ENCODE data around the gene PCNX4. TPM values are rescaled to one million over a fixed set of nuclear protein-coding genes. Genes with fewer than 3 reads are reported as not detected.
A peak's percentile ranks its signal among the peaks of the same experiment; 100 is the strongest.

The PCNX4 gene
- total RNA-seq, 2 experiments from 2014 or later = 24.9 to 27.5 TPM

GRCh38 chr14:60107477-60107876, 15.8 kb downstream of the PCNX4 start:
- Mint-ChIP-seq H3K27me3 (ENCODE audit: low read depth) (no peaks in the 10 kb centered on the region), H3K4me3 (no peak overlapping the region), H3K4me1 (ENCODE audit: low read depth) (peaks cover 17% of the 10 kb centered on the region), H3K27ac (no peak overlapping the region), H3K9me3 (peaks cover 2% of the 10 kb centered on the region), H3K36me3 (ENCODE audit: low read depth) (peaks cover 28% of the 10 kb centered on the region)
- intact Hi-C loops (cut with micrococcal nuclease) = no loop called here
- no peak for DNase-seq
- CTCF ChIA-PET = no interaction called here

DNA sequence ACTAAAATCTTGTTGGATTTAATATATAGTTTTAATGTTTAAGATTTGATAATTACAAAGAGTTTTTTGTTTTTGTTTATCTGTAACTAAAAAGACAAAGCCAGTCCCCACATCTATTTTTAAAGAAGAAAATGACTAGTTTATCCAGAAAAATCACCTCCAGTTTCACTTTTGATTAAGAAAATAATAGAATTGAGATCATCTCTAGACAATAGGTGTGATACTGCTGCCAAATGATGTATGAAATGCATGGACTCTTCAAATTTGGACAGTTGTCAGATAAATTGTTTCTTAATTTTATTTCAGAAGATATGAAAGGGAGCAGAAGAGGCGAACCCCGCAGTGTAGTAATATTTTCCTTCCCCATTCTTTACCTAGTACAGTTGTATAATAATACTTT, 20.0 kb downstream of the PCNX4 start:
- Mint-ChIP-seq H3K4me3 (no peak overlapping the region), H3K9me3 (no peaks in the 10 kb centered on the region), H3K4me1 (ENCODE audit: low read depth) (peaks cover 13% of the 10 kb centered on the region), H3K27me3 (ENCODE audit: low read depth) (no peaks in the 10 kb centered on the region), H3K27ac (no peak overlapping the region), H3K36me3 (ENCODE audit: low read depth) (peaks cover 27% of the 10 kb centered on the region)
- intact Hi-C loops (cut with micrococcal nuclease) = no loop called here
- DNase-seq = no peak
- CTCF ChIA-PET = no interaction called here

- no peak overlapping the region for H3K4me3 Mint-ChIP-seq
- CTCF ChIA-PET = interaction anchor here (0.6 to 1.2 kb wide), 2 partner anchors 12 to 48 kb away, joined by 3 read pairs; no protein-coding TSS in a partner anchor
- peaks cover 4% of the 10 kb centered on the region for H3K4me1 Mint-ChIP-seq (ENCODE audit: low read depth)
- no peak for DNase-seq
- no peaks in the 10 kb centered on the region for H3K27me3 Mint-ChIP-seq (ENCODE audit: low read depth)
- peaks cover 27% of the 10 kb centered on the region for H3K36me3 Mint-ChIP-seq (ENCODE audit: low read depth)
- no peaks in the 10 kb centered on the region for H3K9me3 Mint-ChIP-seq
- intact Hi-C loops (cut with micrococcal nuclease) = no loop called here
- H3K27ac Mint-ChIP-seq = no peak overlapping the region
Observed at GRCh38 chr14:60114881-60115280, 23.2 kb downstream of the PCNX4 start.

DNA sequence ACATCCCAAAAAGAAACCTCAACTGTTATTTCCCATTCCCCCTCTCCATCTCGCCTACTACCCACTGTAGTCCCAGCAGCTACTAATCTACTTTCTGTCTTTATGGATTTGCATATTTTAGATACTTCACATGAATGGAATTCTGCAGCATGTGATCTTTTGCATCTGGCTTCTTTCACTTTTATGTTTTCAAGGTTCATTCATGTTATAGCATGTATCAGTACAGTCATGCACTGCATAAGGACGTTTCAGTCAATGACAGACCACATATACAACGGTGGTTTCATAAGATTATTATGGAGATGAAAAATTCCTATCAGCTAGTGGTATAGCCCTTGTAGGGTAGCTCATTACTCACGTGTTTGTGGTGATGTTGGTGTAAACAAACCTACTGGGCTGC, 24.5 kb downstream of the PCNX4 start:
- no peak overlapping the region for H3K27ac Mint-ChIP-seq
- H3K27me3 Mint-ChIP-seq (ENCODE audit: low read depth) = no peaks in the 10 kb centered on the region
- CTCF ChIA-PET = no interaction called here
- peaks cover 28% of the 10 kb centered on the region for H3K36me3 Mint-ChIP-seq (ENCODE audit: low read depth)
- H3K4me1 Mint-ChIP-seq (ENCODE audit: low read depth) = no peaks in the 10 kb centered on the region
- DNase-seq = no peak
- H3K4me3 Mint-ChIP-seq = no peak overlapping the region
- H3K9me3 Mint-ChIP-seq = no peaks in the 10 kb centered on the region
- intact Hi-C loops (cut with micrococcal nuclease) = no loop called here

GRCh38 chr14:60125918-60126317, 34.2 kb downstream of the PCNX4 start:
- H3K27ac Mint-ChIP-seq = no peak overlapping the region
- peaks cover 2% of the 10 kb centered on the region for H3K9me3 Mint-ChIP-seq
- peaks cover 71% of the 10 kb centered on the region for H3K36me3 Mint-ChIP-seq (ENCODE audit: low read depth)
- intact Hi-C loops (cut with micrococcal nuclease) = no loop called here
- CTCF ChIA-PET = no interaction called here
- H3K4me3 Mint-ChIP-seq = no peak overlapping the region
- no peak for DNase-seq
- no peaks in the 10 kb centered on the region for H3K27me3 Mint-ChIP-seq (ENCODE audit: low read depth)
- no peaks in the 10 kb centered on the region for H3K4me1 Mint-ChIP-seq (ENCODE audit: low read depth)

DNA sequence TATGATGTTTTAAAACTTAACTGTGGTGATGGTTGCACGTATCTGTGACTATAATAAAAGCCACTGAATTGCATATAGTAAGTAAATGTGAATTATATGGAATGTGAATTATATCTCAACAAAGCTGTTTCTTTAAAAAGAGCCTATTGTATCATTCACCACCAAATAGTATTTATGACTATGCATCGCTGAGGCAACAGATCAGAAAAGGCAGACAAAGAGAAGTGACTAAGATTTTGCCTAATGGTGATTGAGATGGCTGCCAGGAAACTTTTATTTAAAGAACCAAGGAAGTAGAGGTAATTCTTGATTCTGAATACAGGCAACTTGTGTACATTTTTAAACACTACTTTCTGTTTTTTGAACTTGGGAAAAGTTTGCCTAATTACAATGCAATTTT, 41.8 kb downstream of the PCNX4 start:
- Mint-ChIP-seq H3K27ac (no peak overlapping the region), H3K4me3 (no peak overlapping the region), H3K9me3 (peaks cover 2% of the 10 kb centered on the region), H3K27me3 (ENCODE audit: low read depth) (no peaks in the 10 kb centered on the region), H3K4me1 (ENCODE audit: low read depth) (peaks cover 2% of the 10 kb centered on the region), H3K36me3 (ENCODE audit: low read depth) (peaks cover 28% of the 10 kb centered on the region)
- DNase-seq = no peak
- CTCF ChIA-PET = interaction anchor here (0.7 kb wide), 1 partner anchor 51 kb away, joined by 4 read pairs; no protein-coding TSS in a partner anchor
- intact Hi-C loops (cut with micrococcal nuclease) = no loop called here

DNA sequence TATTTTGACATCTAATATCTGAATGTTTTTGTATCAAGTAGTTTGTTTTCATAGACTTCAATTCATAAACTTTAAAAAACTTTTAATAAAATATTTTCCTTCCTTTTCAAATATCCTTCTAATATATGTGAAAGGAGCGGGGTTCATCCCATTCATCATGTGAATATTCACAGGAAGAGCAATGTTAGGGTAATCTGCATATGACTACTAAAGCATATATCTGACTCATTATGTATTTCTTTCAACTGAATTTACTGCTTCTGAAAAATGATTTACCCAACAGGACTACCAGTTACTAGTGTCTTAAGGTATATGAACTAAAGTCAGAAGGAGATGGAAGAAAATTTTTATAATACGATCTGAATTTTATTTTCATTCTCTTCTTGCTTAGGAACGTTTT, 43.0 kb downstream of the PCNX4 start:
- CTCF ChIA-PET = no interaction called here
- peaks cover 2% of the 10 kb centered on the region for H3K9me3 Mint-ChIP-seq

GRCh38 chr14:60151715-60152114, 60.0 kb downstream of the PCNX4 start:
- H3K27me3 Mint-ChIP-seq (ENCODE audit: low read depth) = no peaks in the 10 kb centered on the region
- H3K9me3 Mint-ChIP-seq = no peaks in the 10 kb centered on the region
- DNase-seq = peak; percentile 87
- H3K4me1 Mint-ChIP-seq (ENCODE audit: low read depth) = peaks cover 30% of the 10 kb centered on the region
- CTCF ChIA-PET = interaction anchor here (0.6 to 2.3 kb wide), 5 partner anchors 10 to 281 kb away, joined by 3 to 7 read pairs (median 4); partner anchors contain the start of gene RTN1
- peaks cover 36% of the 10 kb centered on the region for H3K36me3 Mint-ChIP-seq (ENCODE audit: low read depth)
- intact Hi-C loops (cut with micrococcal nuclease) = loop anchor here (1.0 to 10.0 kb wide), 6 partner anchors 13 to 967 kb away; partner anchors contain the start of genes DAAM1 and PCNX4
- peak overlapping the region; percentile 86 for H3K27ac Mint-ChIP-seq
- H3K4me3 Mint-ChIP-seq = no peak overlapping the region

More for the DNA sequence above, 43.0 kb downstream of the PCNX4 start:
- intact Hi-C loops (cut with micrococcal nuclease) = no loop called here
- peaks cover 23% of the 10 kb centered on the region for H3K36me3 Mint-ChIP-seq (ENCODE audit: low read depth)
- H3K4me1 Mint-ChIP-seq (ENCODE audit: low read depth) = peaks cover 2% of the 10 kb centered on the region
- DNase-seq = no peak
- H3K27ac Mint-ChIP-seq = no peak overlapping the region
- no peak overlapping the region for H3K4me3 Mint-ChIP-seq
- H3K27me3 Mint-ChIP-seq (ENCODE audit: low read depth) = no peaks in the 10 kb centered on the region

DNA sequence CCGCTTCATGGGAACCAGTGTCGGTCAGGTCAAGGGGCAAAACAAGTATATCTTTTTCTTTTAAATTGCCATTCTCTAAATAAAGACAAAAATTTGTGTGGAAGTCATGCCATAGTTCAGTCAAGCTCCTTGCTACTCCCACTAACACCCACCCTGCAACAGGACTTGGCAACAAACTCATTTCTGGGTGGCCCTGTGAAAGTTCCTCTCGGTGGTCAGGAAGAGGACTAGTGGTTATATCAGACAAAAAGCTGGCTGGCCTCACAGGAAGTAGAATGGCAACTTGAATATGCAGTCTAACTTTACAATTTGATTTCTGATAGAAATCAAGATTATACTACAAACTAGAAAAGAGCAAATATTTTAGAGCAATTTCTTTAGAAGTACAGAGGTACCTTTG, 62.3 kb downstream of the PCNX4 start:
- Mint-ChIP-seq H3K27ac (peak overlapping the region; percentile 24), H3K9me3 (no peaks in the 10 kb centered on the region), H3K36me3 (ENCODE audit: low read depth) (peaks cover 33% of the 10 kb centered on the region), H3K4me1 (ENCODE audit: low read depth) (peaks cover 41% of the 10 kb centered on the region), H3K27me3 (ENCODE audit: low read depth) (no peaks in the 10 kb centered on the region), H3K4me3 (no peak overlapping the region)
- intact Hi-C loops (cut with micrococcal nuclease) = loop anchor here (10.0 kb wide), 1 partner anchor 969 kb away; the partner anchor contains the start of gene DAAM1
- DNase-seq = no peak
- CTCF ChIA-PET = interaction anchor here (0.6 kb wide), 1 partner anchor 8 kb away, joined by 4 read pairs; no protein-coding TSS in a partner anchor

DNA sequence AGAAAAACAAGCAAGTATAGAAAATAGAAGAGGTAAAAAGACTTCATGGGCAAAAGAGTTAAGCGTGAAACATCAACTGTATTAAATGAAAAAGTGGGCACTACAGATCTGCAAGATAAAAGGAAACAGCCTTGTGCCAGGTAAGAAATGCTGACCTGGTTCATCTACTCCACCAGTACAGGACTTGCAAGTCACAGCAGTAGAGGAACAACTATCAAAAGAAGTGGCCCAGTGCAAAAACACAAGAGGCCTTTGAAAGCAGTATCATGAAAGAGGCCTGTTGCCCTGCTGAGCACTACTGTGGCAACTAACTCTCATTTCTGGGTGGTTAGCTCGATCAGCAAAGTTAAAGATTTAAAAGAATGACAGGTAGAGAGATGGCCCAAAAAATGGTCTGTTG, 62.9 kb downstream of the PCNX4 start:
- no peaks in the 10 kb centered on the region for H3K9me3 Mint-ChIP-seq
- peak overlapping the region; percentile 2 for H3K27ac Mint-ChIP-seq
- H3K27me3 Mint-ChIP-seq (ENCODE audit: low read depth) = no peaks in the 10 kb centered on the region
- intact Hi-C loops (cut with micrococcal nuclease) = loop anchor here (10.0 kb wide), 1 partner anchor 970 kb away; the partner anchor contains the start of gene DAAM1
- CTCF ChIA-PET = interaction anchor here (0.7 kb wide), 1 partner anchor 190 kb away, joined by 3 read pairs; no protein-coding TSS in a partner anchor
- H3K4me1 Mint-ChIP-seq (ENCODE audit: low read depth) = peaks cover 48% of the 10 kb centered on the region
- H3K4me3 Mint-ChIP-seq = no peak overlapping the region
- DNase-seq = no peak
- peaks cover 29% of the 10 kb centered on the region for H3K36me3 Mint-ChIP-seq (ENCODE audit: low read depth)

DNA sequence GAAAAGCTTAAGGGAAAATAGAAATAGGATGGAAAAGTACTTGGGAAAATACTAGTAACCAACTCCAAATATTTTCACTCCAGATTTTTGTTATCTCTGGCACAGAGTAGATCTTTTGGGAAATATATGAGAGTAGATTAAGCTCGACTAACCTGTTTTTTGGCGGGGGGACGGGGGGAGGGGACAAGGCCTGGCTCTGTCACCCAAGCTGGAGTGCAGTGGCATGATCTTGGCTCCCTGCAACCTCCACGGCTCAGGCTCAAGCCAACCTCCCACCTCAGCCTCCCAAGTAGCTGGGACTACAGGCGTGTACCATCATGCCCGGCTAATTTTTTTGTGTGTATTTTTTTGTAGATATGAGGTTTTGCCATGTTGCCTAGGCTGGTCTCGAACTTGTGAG, 68.7 kb downstream of the PCNX4 start:
- Mint-ChIP-seq H3K36me3 (ENCODE audit: low read depth) (peaks cover 14% of the 10 kb centered on the region), H3K4me3 (no peak overlapping the region), H3K27me3 (ENCODE audit: low read depth) (no peaks in the 10 kb centered on the region), H3K27ac (no peak overlapping the region), H3K9me3 (no peaks in the 10 kb centered on the region), H3K4me1 (ENCODE audit: low read depth) (peaks cover 50% of the 10 kb centered on the region)
- intact Hi-C loops (cut with micrococcal nuclease) = no loop called here
- no peak for DNase-seq
- CTCF ChIA-PET = interaction anchor here (0.6 to 1.8 kb wide), 2 partner anchors 195 to 584 kb away, joined by 3 to 6 read pairs; no protein-coding TSS in a partner anchor

- Mint-ChIP-seq H3K4me3 (no peak overlapping the region), H3K4me1 (ENCODE audit: low read depth) (peaks cover 57% of the 10 kb centered on the region), H3K27ac (peak overlapping the region; percentile 54), H3K27me3 (ENCODE audit: low read depth) (no peaks in the 10 kb centered on the region), H3K36me3 (ENCODE audit: low read depth) (peaks cover 7% of the 10 kb centered on the region), H3K9me3 (no peaks in the 10 kb centered on the region)
- CTCF ChIA-PET = interaction anchor here (0.5 to 1.9 kb wide), 4 partner anchors 10 to 396 kb away, joined by 3 to 8 read pairs (median 4); no protein-coding TSS in a partner anchor
- no peak for DNase-seq
- intact Hi-C loops (cut with micrococcal nuclease) = no loop called here
Observed at GRCh38 chr14:60161196-60162107, 69.7 kb downstream of the PCNX4 start.
